H1 (cell line): ENCODE results near the gene RPS25. TPM values are rescaled to one million over a fixed set of nuclear protein-coding genes. Genes with fewer than 3 reads are reported as not detected.

Experiments
- CTCF ChIA-PET: fragments of 300-600 bp; sonication (Branson Sonifier 250); formaldehyde crosslinking; loops from one replicate; lab custom pipeline; 2021; ENCODE audit not compliant: partially characterized antibody; lab: Charles Lee
- POLR2A ChIA-PET: fragments of 300-600 bp; sonication (Branson Sonifier 250); formaldehyde crosslinking; loops from one replicate; lab custom pipeline; 2021; ENCODE audit warnings: inconsistent platforms; ENCODE audit not compliant: partially characterized antibody; lab: Charles Lee
- DNase-seq, 2 experiments: peaks; one replicate each; pipeline versions ENCODE4 v3.0.0 to v3.0.0-alpha.2; 2010 to 2022; ENCODE audit warnings: low spot score in 2 of 2, low read depth in 1 of 2, mixed read lengths in 1 of 2
- FAIRE-seq: peaks from 2 replicates; lab custom pipeline; 2011; peaks lifted over from hg19 to GRCh38; lab: Jason Lieb, UNC
- H2AFZ ChIP-seq: 2 replicates; pipeline ENCODE4 v1.8.1; 2012; ENCODE audit warnings: low read length, inconsistent platforms
- H2AK5ac ChIP-seq: 2 replicates; pipeline ENCODE4 v1.6.1; 2013; ENCODE audit warnings: low read depth, low read length
- H2BK120ac ChIP-seq: replicated peaks from 2 replicates; pipeline ENCODE3; 2013; ENCODE audit warnings: low read depth, low read length, inconsistent platforms
- H2BK12ac ChIP-seq: 2 replicates; pipeline ENCODE4 v1.6.1; 2013; ENCODE audit warnings: low read depth, low read length
- H2BK15ac ChIP-seq: 2 replicates; pipeline ENCODE4 v1.6.1; 2013; ENCODE audit warnings: low read length
- H2BK20ac ChIP-seq: 2 replicates; pipeline ENCODE4 v1.6.1; 2013; ENCODE audit warnings: low read length
- H2BK5ac ChIP-seq: 2 replicates; pipeline ENCODE4 v1.6.1; 2013; ENCODE audit warnings: low read depth, low read length
- H3K14ac ChIP-seq: 2 replicates; pipeline ENCODE4 v1.6.1; 2013; ENCODE audit warnings: inconsistent platforms; ENCODE audit not compliant: insufficient read length
- H3K18ac ChIP-seq: 2 replicates; pipeline ENCODE4 v1.6.1; 2013; ENCODE audit warnings: low read length; ENCODE audit errors: extremely low read depth
- H3K23ac ChIP-seq: 2 replicates; pipeline ENCODE4 v1.6.1; 2013; ENCODE audit warnings: inconsistent platforms; ENCODE audit not compliant: insufficient read length
- H3K23me2 ChIP-seq: 2 replicates; pipeline ENCODE4 v1.6.1; 2013; ENCODE audit warnings: low read depth, low read length
- H3K27ac ChIP-seq: 2 replicates; pipeline ENCODE4 v1.6.1; 2011; ENCODE audit warnings: low read depth, low read length, inconsistent platforms
- H3K27me3 ChIP-seq, 4 experiments: replicated peaks in 1 of 4; 1 replicate in 1 of 4; 2 replicates in 3 of 4; pipeline versions ENCODE4 v1.6.1 to v1.8.1; 2011 to 2013; ENCODE audit warnings: low read length in 3 of 4, mild to moderate bottlenecking in 3 of 4, inconsistent platforms in 2 of 4, mixed read lengths in 2 of 4, moderate library complexity in 1 of 4; ENCODE audit not compliant: control insufficient read depth in 3 of 4, insufficient read depth in 3 of 4; ENCODE audit errors: extremely low read depth in 1 of 4
- H3K36me3 ChIP-seq, 4 experiments: 2 replicates each; pipeline versions ENCODE4 v1.6.1 to v1.8.1; 2011 to 2013; ENCODE audit warnings: mild to moderate bottlenecking in 4 of 4, low read length in 3 of 4, moderate library complexity in 2 of 4, control low read depth in 1 of 4, inconsistent platforms in 1 of 4; ENCODE audit not compliant: insufficient read depth in 4 of 4, control insufficient read depth in 2 of 4
- H3K4ac ChIP-seq: replicated peaks from 2 replicates; pipeline ENCODE3; 2013; ENCODE audit warnings: low read length, low read depth, mixed read lengths, inconsistent platforms; ENCODE audit not compliant: insufficient read length
- H3K4me1 ChIP-seq, 4 experiments: replicated peaks in 1 of 4; 1 replicate in 1 of 4; 2 replicates in 3 of 4; pipeline versions ENCODE4 v1.6.1 to v1.8.1; 2011 to 2013; ENCODE audit warnings: low read length in 3 of 4, inconsistent platforms in 2 of 4, mixed read lengths in 1 of 4; ENCODE audit not compliant: insufficient read depth in 4 of 4, control insufficient read depth in 3 of 4
- H3K4me2 ChIP-seq, 2 experiments: 2 replicates each; pipeline versions ENCODE4 v1.6.1 to v1.8.1; 2011 to 2013; ENCODE audit warnings: low read depth in 2 of 2, low read length in 2 of 2, control low read depth in 1 of 2, inconsistent platforms in 1 of 2, mild to moderate bottlenecking in 1 of 2; ENCODE audit not compliant: insufficient read depth in 1 of 2
- H3K4me3 ChIP-seq, 4 experiments: fragments of 200-600, 300-600 bp in 1 of 4; sonication (generic), shearing (Covaris generic), sonication (Bioruptor Twin) in 1 of 4; 2 replicates each; pipeline versions ENCODE4 v1.5.1 to v1.8.1; 2011 to 2016; ENCODE audit warnings: low read length in 4 of 4, low read depth in 3 of 4, control low read depth in 2 of 4, inconsistent platforms in 2 of 4, mild to moderate bottlenecking in 2 of 4, mixed read lengths in 1 of 4, moderate library complexity in 1 of 4; ENCODE audit not compliant: insufficient read depth in 2 of 4; ENCODE audit errors: extremely low read depth in 1 of 4
- H3K56ac ChIP-seq: replicated peaks from 2 replicates; pipeline ENCODE3; 2013; ENCODE audit warnings: low read depth, mild to moderate bottlenecking, mixed read lengths, low read length, inconsistent platforms; ENCODE audit not compliant: insufficient read length
- H3K79me1 ChIP-seq: 2 replicates; pipeline ENCODE4 v1.6.1; 2013; ENCODE audit warnings: low read depth, low read length, control low read depth
- H3K79me2 ChIP-seq, 2 experiments: 2 replicates each; pipeline versions ENCODE4 v1.6.1 to v1.8.1; 2012 to 2013; ENCODE audit warnings: low read length in 2 of 2, mild to moderate bottlenecking in 2 of 2, inconsistent platforms in 1 of 2; ENCODE audit not compliant: insufficient read depth in 2 of 2, control insufficient read depth in 1 of 2
- H3K9ac ChIP-seq, 4 experiments: replicated peaks in 1 of 4; 1 replicate in 1 of 4; 2 replicates in 3 of 4; pipeline versions ENCODE4 v1.6.1 to v1.8.1; 2011 to 2013; ENCODE audit warnings: low read depth in 3 of 4, low read length in 3 of 4, control low read depth in 2 of 4, mild to moderate bottlenecking in 2 of 4, moderate library complexity in 2 of 4, inconsistent platforms in 1 of 4; ENCODE audit errors: extremely low read depth in 1 of 4
- H3K9me3 ChIP-seq, 2 experiments: 2 replicates each; pipeline versions ENCODE4 v1.6.1 to v1.8.1; 2012 to 2013; ENCODE audit warnings: mild to moderate bottlenecking in 2 of 2, moderate library complexity in 2 of 2, control low read depth in 1 of 2, inconsistent platforms in 1 of 2, low read depth in 1 of 2, low read length in 1 of 2, mixed read lengths in 1 of 2; ENCODE audit not compliant: insufficient read depth in 2 of 2
- H4K20me1 ChIP-seq, 2 experiments: replicated peaks in 1 of 2; 2 replicates each; pipeline versions ENCODE3 to v1.8.1; 2011 to 2013; ENCODE audit warnings: inconsistent platforms in 2 of 2, low read length in 2 of 2, mild to moderate bottlenecking in 1 of 2; ENCODE audit not compliant: insufficient read depth in 2 of 2, control insufficient read depth in 1 of 2
- H4K5ac ChIP-seq: 2 replicates; pipeline ENCODE4 v1.6.1; 2013; ENCODE audit warnings: low read length, low read depth, mixed read lengths, inconsistent platforms; ENCODE audit not compliant: insufficient read length
- H4K8ac ChIP-seq: 2 replicates; pipeline ENCODE4 v1.8.0; 2013; ENCODE audit warnings: mild to moderate bottlenecking, moderate library complexity, low read length, inconsistent platforms; ENCODE audit not compliant: insufficient read depth; ENCODE audit errors: extremely low read depth
- H4K91ac ChIP-seq: replicated peaks from 2 replicates; pipeline ENCODE3; 2013; ENCODE audit warnings: low read length, mixed read lengths, inconsistent platforms; ENCODE audit not compliant: insufficient read length
- ASH2L ChIP-seq: fragments of 200-600, 300-600 bp; sonication (generic); IDR thresholded peaks from one replicate; pipeline ENCODE4 v1.7.1; 2017; ENCODE audit warnings: low read length
- CHD1 ChIP-seq: IDR thresholded peaks from 2 replicates; pipeline ENCODE4 v1.6.1; 2012; ENCODE audit warnings: low read depth, low read length, improper control_type of control experiment
- CHD2 ChIP-seq: IDR thresholded peaks from 2 replicates; pipeline ENCODE4 v1.6.1; 2012; ENCODE audit warnings: low read length, improper control_type of control experiment
- CTCF ChIP-seq, 3 experiments: IDR thresholded peaks; 1 replicate in 2 of 3; 2 replicates in 1 of 3; pipeline versions ENCODE4 v1.5.1 to v1.6.1; 2011; ENCODE audit warnings: low read length in 3 of 3, mild to moderate bottlenecking in 3 of 3, inconsistent platforms in 2 of 3, low read depth in 1 of 3, moderate library complexity in 1 of 3; ENCODE audit not compliant: insufficient read depth in 1 of 3; ENCODE audit errors: control extremely low read depth in 1 of 3
- GABPA ChIP-seq: IDR thresholded peaks from 2 replicates; pipeline ENCODE4 v1.6.1; 2011; ENCODE audit warnings: mild to moderate bottlenecking, low read length, moderate library complexity, borderline replicate concordance; ENCODE audit not compliant: insufficient read depth
- KDM5A ChIP-seq: fragments of 200-600 bp; IDR thresholded peaks from 2 replicates; pipeline ENCODE4 v1.7.1; 2012; ENCODE audit warnings: mild to moderate bottlenecking, low read length, inconsistent platforms, mixed read lengths
- POLR2AphosphoS5 ChIP-seq: IDR thresholded peaks from 2 replicates; pipeline ENCODE4 v1.6.1; 2011; ENCODE audit warnings: low read depth, low read length
- POU5F1 ChIP-seq: IDR thresholded peaks from 2 replicates; pipeline ENCODE4 v1.6.1; 2011; ENCODE audit warnings: low read depth, mild to moderate bottlenecking, low read length, moderate library complexity
- WGBS, 2 experiments: shearing (Covaris generic) in 1 of 2; methylation state at CpG; one replicate each; pipeline versions ENCODE4 v1.1.6 to v1.1.7; 2013 to 2015; ENCODE audit warnings: low lambda C conversion rate in 2 of 2, mixed read lengths in 2 of 2, inconsistent platforms in 1 of 2, low coverage in 1 of 2, missing lambda C conversion rate in 1 of 2; ENCODE audit not compliant: insufficient replicate concordance in 2 of 2, insufficient coverage in 1 of 2, insufficient read length in 1 of 2; ENCODE audit errors: extremely low coverage in 1 of 2, missing lambda C conversion rate in 1 of 2; 5-methylcytosine and 5-hydroxymethylcytosine counted together
- polyA plus RNA-seq, 7 experiments: library from polyadenylated mRNA; depleted of rRNA in 3 of 7; stranded (reverse) in 5 of 7; unstranded in 2 of 7; fragments of >200 nt in 5 of 7; fragments of 200-250 nt in 2 of 7; gene quantifications; 1 replicate in 5 of 7; 2 replicates in 1 of 7; 4 replicates in 1 of 7; pipeline versions ENCODE4 v1.2.1 to v1.2.3, GENCODE V29; 2011 to 2013; ENCODE audit warnings: missing spikeins in 2 of 7, mixed read lengths in 2 of 7
- total RNA-seq: library from RNA; stranded (reverse); fragmentation: NEBNext Ultra II Directional; extraction: Animal tissue kit (Norgen Biotek cat#: 25700); gene quantifications from 2 replicates; pipeline ENCODE4 v1.2.1, GENCODE V29; 2021
- TF ChIP-seq, protein P1 (sequence below): IDR thresholded peaks from 2 replicates; pipeline ENCODE4 v1.6.1; 2012; ENCODE audit warnings: inconsistent platforms

The RPS25 gene
- total and polyA plus RNA-seq, 2 of the 8 experiments (the other 6 are each of a cell fraction or from before 2014, with no cell fraction given), result 1,525 to 1,643 TPM

DNA sequence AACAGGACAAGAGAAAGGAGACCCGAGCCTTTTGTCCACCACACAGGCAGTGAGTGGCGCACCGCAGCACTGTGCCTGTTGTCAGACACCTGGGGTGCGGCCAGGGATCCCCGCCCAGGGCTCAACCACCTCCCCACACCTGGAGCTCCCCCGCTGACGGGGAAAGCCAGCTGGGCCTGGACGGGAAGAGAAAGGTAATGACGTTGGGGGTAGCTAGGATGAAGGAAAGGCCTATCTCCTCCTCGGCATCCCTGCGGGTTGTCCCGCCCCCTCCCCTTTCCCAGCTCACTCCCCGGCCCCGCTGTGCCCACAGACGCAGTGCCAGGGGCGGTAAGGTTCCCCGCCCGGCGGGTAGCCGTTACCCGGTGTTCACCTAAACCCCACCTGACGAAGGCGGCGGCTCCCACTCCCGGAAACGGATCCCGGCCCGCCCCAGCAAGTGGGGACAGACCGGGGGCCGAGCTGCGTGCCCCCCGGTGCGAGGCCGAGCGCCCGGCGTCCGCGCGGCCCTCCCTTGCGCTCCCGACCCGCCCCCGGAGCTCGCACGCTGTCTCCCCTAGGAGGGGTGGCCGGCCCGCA is 38.4 kb upstream of the RPS25 start:
- ChIA-PET POLR2A (interaction anchor here (0.6 to 5.1 kb wide), 21 partner anchors 8 to 268 kb away, joined by 3 to 56 read pairs (median 6); partner anchors contain the start of genes C2CD2L, HMBS, RPS25 and SLC37A4), CTCF (interaction anchor here (0.7 to 2.0 kb wide), 16 partner anchors 9 to 282 kb away, joined by 3 to 9 read pairs (median 3); partner anchors contain the start of genes HMBS, SLC37A4 and VPS11)
- Histone ChIP-seq H3K4me3 (peak overlapping the region; percentile 76 to 98 (median 89)), H3K4ac (no peak overlapping the region), H4K5ac (peak overlapping the region; percentile 63), H4K8ac (peak overlapping the region; percentile 95; the same call in 1 of the 2 replicates), H3K36me3 (peaks cover 31 to 41% (median 38%) of the 10 kb centered on the region in 4 experiments), H3K23me2 (peaks cover 4% of the 10 kb centered on the region), H2AFZ (no peak overlapping the region; the same call in 1 of the 2 replicates), H3K79me1 (peaks cover 14% of the 10 kb centered on the region), H2BK12ac (no peak overlapping the region), H3K27me3 (no peaks in the 10 kb centered on the region), H3K56ac (peak overlapping the region; percentile 92), H2BK15ac (no peak overlapping the region), H3K23ac (no peak overlapping the region), H3K9ac (peak overlapping the region; percentile 84 to 97 (median 90)), H3K14ac (no peak overlapping the region), H2AK5ac (no peak overlapping the region), H3K4me2 (peak overlapping the region; percentile 79 to 82), H2BK5ac (peak overlapping the region; percentile 96), H4K91ac (no peak overlapping the region), H4K20me1 (peaks cover 3 to 23% of the 10 kb centered on the region in 2 experiments), H3K4me1 (peaks cover 0 to 8% (median 3%) of the 10 kb centered on the region in 4 experiments; a peak in 5 of 7 replicates), H2BK120ac (no peak overlapping the region), H3K79me2 (peaks cover 8 to 21% of the 10 kb centered on the region in 2 experiments; a peak in 3 of 4 replicates), H2BK20ac (no peak overlapping the region), H3K18ac (peak overlapping the region; percentile 99), H3K9me3 (no peaks in the 10 kb centered on the region; a peak in 1 of 4 replicates), H3K27ac (peak overlapping the region; percentile 82)
- no peak for FAIRE-seq
- WGBS, 2 experiments, result 4% methylated on average over 23 of the region's 48 CpGs; no CpG with 5 or more reads in 1 of the 2 experiments
- DNase-seq, result peak in 1 of 2 experiments; percentile 84
- TF ChIP-seq, protein P1, sequence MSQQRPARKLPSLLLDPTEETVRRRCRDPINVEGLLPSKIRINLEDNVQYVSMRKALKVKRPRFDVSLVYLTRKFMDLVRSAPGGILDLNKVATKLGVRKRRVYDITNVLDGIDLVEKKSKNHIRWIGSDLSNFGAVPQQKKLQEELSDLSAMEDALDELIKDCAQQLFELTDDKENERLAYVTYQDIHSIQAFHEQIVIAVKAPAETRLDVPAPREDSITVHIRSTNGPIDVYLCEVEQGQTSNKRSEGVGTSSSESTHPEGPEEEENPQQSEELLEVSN, result no peak
- no peak; the same call in none of the 2 replicates for TF ChIP-seq KDM5A
- TF ChIP-seq CTCF (IDR thresholded peaks at IDR 0.05; ENCODE audit: control extremely low read depth in 1 of 3, insufficient read depth in 1 of 3, low read depth in 1 of 3, low read length in 3 of 3), result no peak
- peak; percentile 33; the same call in 1 of the 2 replicates for TF ChIP-seq POLR2AphosphoS5
- no peak for TF ChIP-seq CHD2
- no peak for TF ChIP-seq POU5F1
- TF ChIP-seq GABPA, result no peak
- peak; percentile 96 for TF ChIP-seq ASH2L
- TF ChIP-seq CHD1, result no peak
